Suprapubic skin (tissue), 4 donors: ENCODE measurements around the gene STARD9.

Experiments used
- CTCF ChIP-seq, 2 donors: fragments of 200-600 bp in 1 of 2; fragments of 450-650 bp in 1 of 2; sonication (generic) in 1 of 2; IDR thresholded peaks; one replicate each; pipeline ENCODE4 v1.5.1; 2016 to 2019; ENCODE audit warnings: antibody characterized with exemption in 2 of 2, mild to moderate bottlenecking in 1 of 2, moderate library complexity in 1 of 2
- EP300 ChIP-seq: sonication (generic); formaldehyde crosslinking; IDR thresholded peaks from one replicate; pipeline ENCODE4 v1.6.1; 2017; ENCODE audit warnings: antibody characterized with exemption
- POLR2A ChIP-seq, 2 donors: fragments of 450-650 bp; IDR thresholded peaks; one replicate each; pipeline ENCODE4 v1.6.1; 2017; ENCODE audit warnings: antibody characterized with exemption in 2 of 2, mild to moderate bottlenecking in 2 of 2, moderate library complexity in 2 of 2
- POLR2AphosphoS5 ChIP-seq, 3 donors: sonication (generic); formaldehyde crosslinking; IDR thresholded peaks; one replicate each; pipeline ENCODE4 v1.6.1; 2017; ENCODE audit warnings: antibody characterized with exemption in 3 of 3

- no peak for TF ChIP-seq CTCF (IDR thresholded peaks at IDR 0.05)
- no peak for TF ChIP-seq POLR2AphosphoS5 (IDR thresholded peaks at IDR 0.05)
- no peak for TF ChIP-seq POLR2A (IDR thresholded peaks at IDR 0.05)
- TF ChIP-seq EP300 = no peak
Measured at GRCh38 chr15:42621996-42622925, 46.9 kb downstream of the STARD9 start.
